Measurements from ENCODE around the gene GSE1.

Gene GSE1

DNA sequence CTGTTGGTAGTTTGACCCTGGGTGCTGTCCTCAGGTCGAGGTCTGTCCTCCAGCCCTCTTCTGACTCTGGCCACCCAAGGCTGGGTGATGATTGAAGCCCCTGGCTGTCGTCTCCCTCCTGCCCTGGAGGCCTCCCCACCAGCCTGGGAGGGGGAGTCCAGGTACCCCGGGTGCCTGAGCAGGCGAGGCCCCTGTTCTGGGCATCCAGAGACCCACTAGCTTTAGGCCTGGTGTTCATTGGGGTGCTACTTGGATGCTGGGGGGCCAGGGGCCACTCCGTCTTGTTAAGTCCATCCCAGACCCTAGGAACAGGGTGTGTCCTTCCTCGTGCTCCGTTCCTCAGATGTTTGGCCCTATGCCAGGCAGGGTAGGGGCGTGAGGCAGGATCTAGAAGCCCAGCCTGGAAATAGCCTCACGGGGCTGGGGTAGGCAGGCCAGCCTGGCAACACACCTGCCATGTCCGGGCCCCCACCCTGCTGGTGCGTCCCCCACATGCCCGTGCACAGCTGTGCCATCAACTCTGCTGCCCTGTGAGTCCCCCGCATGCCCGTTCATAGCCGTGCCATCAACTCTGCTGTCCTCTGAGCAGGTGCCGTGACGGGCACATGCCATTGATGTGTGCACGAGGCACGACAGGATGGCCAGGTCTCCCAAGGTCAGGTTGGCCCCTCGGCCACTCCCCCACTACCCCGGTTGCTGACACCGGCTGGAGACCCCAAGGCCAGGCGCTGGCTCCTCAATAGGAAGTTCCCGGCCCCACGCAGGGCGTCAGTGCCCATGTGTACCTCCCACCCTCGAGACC, 38.7 kb downstream of the GSE1 start:
- Histone ChIP-seq H3K4me3 (replicated peaks; ENCODE audit: insufficient read depth, low read length) (no peak overlapping the region), H3K27me3 (ENCODE audit: insufficient read depth, poor library complexity, severe bottlenecking) (no peaks in the 10 kb centered on the region), H3K27ac (replicated peaks) (no peak overlapping the region)
- DNase-seq (ENCODE audit: low read depth in 1 of 2, low spot score in 1 of 2) = no peak
- TF ChIP-seq GABPA (IDR thresholded peaks at IDR 0.05; ENCODE audit: low read depth) = no peak
- TF ChIP-seq, protein P1, sequence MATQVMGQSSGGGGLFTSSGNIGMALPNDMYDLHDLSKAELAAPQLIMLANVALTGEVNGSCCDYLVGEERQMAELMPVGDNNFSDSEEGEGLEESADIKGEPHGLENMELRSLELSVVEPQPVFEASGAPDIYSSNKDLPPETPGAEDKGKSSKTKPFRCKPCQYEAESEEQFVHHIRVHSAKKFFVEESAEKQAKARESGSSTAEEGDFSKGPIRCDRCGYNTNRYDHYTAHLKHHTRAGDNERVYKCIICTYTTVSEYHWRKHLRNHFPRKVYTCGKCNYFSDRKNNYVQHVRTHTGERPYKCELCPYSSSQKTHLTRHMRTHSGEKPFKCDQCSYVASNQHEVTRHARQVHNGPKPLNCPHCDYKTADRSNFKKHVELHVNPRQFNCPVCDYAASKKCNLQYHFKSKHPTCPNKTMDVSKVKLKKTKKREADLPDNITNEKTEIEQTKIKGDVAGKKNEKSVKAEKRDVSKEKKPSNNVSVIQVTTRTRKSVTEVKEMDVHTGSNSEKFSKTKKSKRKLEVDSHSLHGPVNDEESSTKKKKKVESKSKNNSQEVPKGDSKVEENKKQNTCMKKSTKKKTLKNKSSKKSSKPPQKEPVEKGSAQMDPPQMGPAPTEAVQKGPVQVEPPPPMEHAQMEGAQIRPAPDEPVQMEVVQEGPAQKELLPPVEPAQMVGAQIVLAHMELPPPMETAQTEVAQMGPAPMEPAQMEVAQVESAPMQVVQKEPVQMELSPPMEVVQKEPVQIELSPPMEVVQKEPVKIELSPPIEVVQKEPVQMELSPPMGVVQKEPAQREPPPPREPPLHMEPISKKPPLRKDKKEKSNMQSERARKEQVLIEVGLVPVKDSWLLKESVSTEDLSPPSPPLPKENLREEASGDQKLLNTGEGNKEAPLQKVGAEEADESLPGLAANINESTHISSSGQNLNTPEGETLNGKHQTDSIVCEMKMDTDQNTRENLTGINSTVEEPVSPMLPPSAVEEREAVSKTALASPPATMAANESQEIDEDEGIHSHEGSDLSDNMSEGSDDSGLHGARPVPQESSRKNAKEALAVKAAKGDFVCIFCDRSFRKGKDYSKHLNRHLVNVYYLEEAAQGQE (IDR thresholded peaks at IDR 0.05; ENCODE audit: insufficient replicate concordance, low read depth) = no peak
- no peak for TF ChIP-seq POLR2AphosphoS5 (IDR thresholded peaks at IDR 0.05; ENCODE audit: low read depth)
- TF ChIP-seq SPI1 (IDR thresholded peaks at IDR 0.05; ENCODE audit: borderline replicate concordance, low read depth) = no peak
- TF ChIP-seq, protein P2, sequence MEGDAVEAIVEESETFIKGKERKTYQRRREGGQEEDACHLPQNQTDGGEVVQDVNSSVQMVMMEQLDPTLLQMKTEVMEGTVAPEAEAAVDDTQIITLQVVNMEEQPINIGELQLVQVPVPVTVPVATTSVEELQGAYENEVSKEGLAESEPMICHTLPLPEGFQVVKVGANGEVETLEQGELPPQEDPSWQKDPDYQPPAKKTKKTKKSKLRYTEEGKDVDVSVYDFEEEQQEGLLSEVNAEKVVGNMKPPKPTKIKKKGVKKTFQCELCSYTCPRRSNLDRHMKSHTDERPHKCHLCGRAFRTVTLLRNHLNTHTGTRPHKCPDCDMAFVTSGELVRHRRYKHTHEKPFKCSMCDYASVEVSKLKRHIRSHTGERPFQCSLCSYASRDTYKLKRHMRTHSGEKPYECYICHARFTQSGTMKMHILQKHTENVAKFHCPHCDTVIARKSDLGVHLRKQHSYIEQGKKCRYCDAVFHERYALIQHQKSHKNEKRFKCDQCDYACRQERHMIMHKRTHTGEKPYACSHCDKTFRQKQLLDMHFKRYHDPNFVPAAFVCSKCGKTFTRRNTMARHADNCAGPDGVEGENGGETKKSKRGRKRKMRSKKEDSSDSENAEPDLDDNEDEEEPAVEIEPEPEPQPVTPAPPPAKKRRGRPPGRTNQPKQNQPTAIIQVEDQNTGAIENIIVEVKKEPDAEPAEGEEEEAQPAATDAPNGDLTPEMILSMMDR (IDR thresholded peaks at IDR 0.05; ENCODE audit: insufficient read depth, low read length) = no peak

DNA sequence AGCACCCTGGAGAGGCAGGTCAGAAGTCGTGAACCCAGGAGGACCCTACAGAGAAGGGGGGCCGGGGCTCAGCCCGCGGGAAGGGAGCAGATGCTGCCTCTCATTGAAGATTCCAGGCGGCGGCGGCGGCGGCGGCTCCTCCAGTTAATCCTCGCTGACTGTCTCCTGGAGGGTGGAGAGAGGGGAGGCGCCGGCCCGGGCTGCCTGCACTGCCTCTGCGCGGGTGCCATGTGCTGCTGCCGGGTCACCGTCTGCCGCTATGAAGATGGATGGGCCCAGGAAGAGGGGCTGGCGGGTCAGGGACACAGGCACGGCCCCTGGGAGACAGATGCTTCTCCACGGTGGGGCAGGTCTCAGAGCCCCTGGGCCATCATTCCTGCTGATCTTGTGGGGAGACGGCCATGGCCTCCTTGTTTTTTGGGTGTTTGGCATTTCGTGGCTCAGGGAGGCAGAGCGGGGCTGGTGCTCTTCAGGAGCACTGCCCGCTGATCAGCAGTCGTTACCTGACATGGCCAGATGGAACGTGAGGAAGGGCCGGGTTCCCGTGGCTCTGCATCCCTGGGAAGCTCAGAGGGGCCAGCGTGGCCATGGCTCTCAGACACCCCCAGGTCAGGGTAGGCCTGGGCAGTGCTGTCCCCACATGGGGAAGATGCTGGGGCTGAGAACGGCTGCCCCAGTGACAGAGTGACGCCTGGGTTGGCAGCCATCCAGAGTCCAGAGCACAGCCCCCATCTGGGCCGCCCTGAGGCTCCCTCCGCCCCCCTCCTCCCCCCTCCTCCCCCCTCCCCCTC, 39.5 kb downstream of the GSE1 start:
- TF ChIP-seq, protein P1 (IDR thresholded peaks at IDR 0.05; ENCODE audit: insufficient replicate concordance, low read depth) = no peak
- no peak for TF ChIP-seq SPI1 (IDR thresholded peaks at IDR 0.05; ENCODE audit: borderline replicate concordance, low read depth)
- TF ChIP-seq GABPA (IDR thresholded peaks at IDR 0.05; ENCODE audit: low read depth) = no peak
- TF ChIP-seq, protein P2 (IDR thresholded peaks at IDR 0.05; ENCODE audit: insufficient read depth, low read length) = no peak
- TF ChIP-seq POLR2AphosphoS5 (IDR thresholded peaks at IDR 0.05; ENCODE audit: low read depth) = no peak
- Histone ChIP-seq H3K27ac (replicated peaks) (no peak overlapping the region), H3K4me3 (replicated peaks; ENCODE audit: insufficient read depth, low read length) (no peak overlapping the region), H3K27me3 (ENCODE audit: insufficient read depth, poor library complexity, severe bottlenecking) (no peaks in the 10 kb centered on the region)
- peak in 1 of 2 experiments; percentile 27 for DNase-seq (ENCODE audit: low read depth in 1 of 2, low spot score in 1 of 2)

DNA sequence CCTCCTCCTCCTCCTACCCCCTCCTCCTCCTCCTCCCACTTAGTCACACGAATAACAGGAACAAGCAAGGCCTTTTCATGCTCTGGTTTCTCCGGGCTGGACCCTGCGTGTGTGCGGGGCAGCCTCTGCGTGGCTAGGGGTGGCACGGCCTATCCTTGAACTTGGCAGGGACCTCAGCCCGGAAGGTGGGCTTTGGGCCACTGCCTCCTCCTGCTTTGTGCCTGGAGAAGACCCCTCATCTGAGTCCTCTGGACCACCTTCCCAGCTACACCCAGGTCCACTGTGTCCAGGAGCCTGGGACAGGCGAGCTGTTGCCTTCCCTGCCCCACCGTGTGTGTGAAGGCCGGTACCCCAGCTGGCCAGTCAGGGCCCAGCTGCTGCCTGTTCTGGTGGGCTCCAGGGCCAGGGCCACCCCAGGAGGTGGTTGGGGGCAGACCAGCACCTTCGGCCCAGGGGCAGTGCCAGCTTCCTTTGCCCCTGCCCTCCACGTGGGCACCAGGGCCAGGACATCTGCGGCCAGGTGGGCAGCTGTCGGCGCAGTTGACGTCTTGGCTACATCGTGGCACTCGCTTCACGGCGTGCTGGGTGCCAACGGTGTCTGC, 40.3 kb downstream of the GSE1 start:
- no peak overlapping the region for H3K27ac ChIP-seq (replicated peaks)
- no peak for DNase-seq (ENCODE audit: low read depth in 1 of 2, low spot score in 1 of 2)
- H3K4me3 ChIP-seq (replicated peaks; ENCODE audit: insufficient read depth, low read length) = no peak overlapping the region
- TF ChIP-seq SPI1 (IDR thresholded peaks at IDR 0.05; ENCODE audit: borderline replicate concordance, low read depth) (no peak), GABPA (IDR thresholded peaks at IDR 0.05; ENCODE audit: low read depth) (no peak), POLR2AphosphoS5 (IDR thresholded peaks at IDR 0.05; ENCODE audit: low read depth) (no peak)
- TF ChIP-seq, protein P1 (IDR thresholded peaks at IDR 0.05; ENCODE audit: insufficient replicate concordance, low read depth) = no peak
- TF ChIP-seq, protein P2 (IDR thresholded peaks at IDR 0.05; ENCODE audit: insufficient read depth, low read length) = no peak
- no peaks in the 10 kb centered on the region for H3K27me3 ChIP-seq (ENCODE audit: insufficient read depth, poor library complexity, severe bottlenecking)

Measured in HL-60 (cell line).